Adrenal gland (tissue), 12 donors: ENCODE measurements around the gene TOLLIP. TPM values are rescaled to one million over a fixed set of nuclear protein-coding genes. Genes with fewer than 3 reads are reported as not detected.

Experiments
- DNase-seq, 7 donors: peaks; one replicate each; pipeline ENCODE4 v3.0.0-alpha.2; 2019 to 2020
- H3K27ac ChIP-seq, 5 donors: fragments of 200-600 bp; sonication (generic) in 4 of 5; 1 replicate in 3 of 5; 2 replicates in 2 of 5; pipeline versions ENCODE4 v1.5.1 to v1.8.0; 2016 to 2020; ENCODE audit warnings: mild to moderate bottlenecking in 1 of 5
- H3K27me3 ChIP-seq: fragments of 200-600 bp; 2 replicates; pipeline ENCODE4 v1.8.0; 2021
- H3K36me3 ChIP-seq, 2 donors: fragments of 200-600 bp; replicated peaks in 1 of 2; 1 replicate in 1 of 2; 2 replicates in 1 of 2; pipeline versions ENCODE4 v1.5.1 to v1.8.0; 2018 to 2022
- H3K4me1 ChIP-seq, 2 donors: fragments of 200-600 bp; replicated peaks in 1 of 2; 1 replicate in 1 of 2; 2 replicates in 1 of 2; pipeline versions ENCODE4 v1.5.1 to v1.8.0; 2018 to 2021
- H3K4me3 ChIP-seq, 4 donors: fragments of 200-600 bp; sonication (generic) in 3 of 4; one replicate each; pipeline ENCODE4 v1.5.1; 2016 to 2018
- H3K9me3 ChIP-seq, 3 donors: fragments of 200-600 bp; sonication (generic) in 1 of 3; replicated peaks in 1 of 3; 1 replicate in 2 of 3; 2 replicates in 1 of 3; pipeline versions ENCODE4 v1.5.1 to v1.8.0; 2016 to 2021
- CTCF ChIP-seq, 6 experiments: fragments of 450-650 bp in 4 of 6; fragments of 200-600 bp in 2 of 6; sonication (generic) in 1 of 6; IDR thresholded peaks; 1 replicate in 5 of 6; 2 replicates in 1 of 6; pipeline versions ENCODE4 v1.5.1 to v1.8.0; 2016 to 2021; ENCODE audit warnings: antibody characterized with exemption in 6 of 6, mild to moderate bottlenecking in 2 of 6, moderate library complexity in 1 of 6
- POLR2A ChIP-seq, 2 donors: fragments of 450-650 bp; IDR thresholded peaks; one replicate each; pipeline ENCODE4 v1.6.1; 2017; ENCODE audit warnings: antibody characterized with exemption in 2 of 2, mild to moderate bottlenecking in 2 of 2, moderate library complexity in 1 of 2
- WGBS, 4 donors: extraction: QIAGEN DNeasy Blood & Tissue Kit in 2 of 4; methylation state at CpG; one replicate each; pipeline versions ENCODE4 v1.1.5 to v1.1.7; 2013 to 2017; 5-methylcytosine and 5-hydroxymethylcytosine counted together
- intact Hi-C, 2 donors: fragments of 100-400 bp; cut with DNase I; formaldehyde crosslinking; loops; one replicate each; pipeline versions ENCODE4 v1.14.1 to v1.15.0; 2022 to 2023
- polyA plus RNA-seq, 3 donors: library from polyadenylated mRNA; stranded (reverse); fragments of 200-250 nt in 2 of 3; fragments of 350-450 nt in 1 of 3; fragmentation: Illumina TruSeq in 1 of 3; extraction: RNeasy Lipid Tissue Mini Kit (QIAGEN cat#74804) in 1 of 3; gene quantifications; one replicate each; pipeline ENCODE4 v1.2.3, GENCODE V29; 2013 to 2014
- total RNA-seq, 9 donors: library from RNA; depleted of rRNA in 4 of 9; stranded (reverse); fragments of >200 nt in 4 of 9; fragments of 120-200 nt in 1 of 9; fragmentation: NEBNext Ultra II Directional in 1 of 9; extraction: Animal tissue kit (Norgen Biotek cat#: 25700) in 1 of 9; gene quantifications; one replicate each; pipeline versions ENCODE4 v1.1.0 to v1.2.4, GENCODE V29; 2013 to 2023
- donor health status: healthy with polysubstance abuse.
- donor health status: Bipolar disorder and iron deficiency.
- donor health status: DM: yes; HTN: yes; CAD: no.
- donor health status: DM: no; HTN: no; CAD: no.
- donor health status: DM: no; HTN: no; CAD: no.
- donor health status: DM: yes; HTN: yes; CAD: no.

TOLLIP gene
- total and polyA plus RNA-seq, 12 donors, result 18.9 to 84.1 (median 66.3) TPM

GRCh38 chr11:1232021-1232882 is 77.2 kb downstream of the TOLLIP start:
- DNase-seq, result peak in 1 of 7 donors; percentile 5
- no peaks in the 10 kb centered on the region for H3K27me3 ChIP-seq
- no peak overlapping the region for H3K27ac ChIP-seq
- no peaks in the 10 kb centered on the region for H3K4me1 ChIP-seq
- TF ChIP-seq POLR2A (IDR thresholded peaks at IDR 0.05), result no peak
- TF ChIP-seq CTCF (IDR thresholded peaks at IDR 0.05), result no peak
- WGBS, 4 donors, result 69 to 79% (median 77%) methylated on average over 16 to 46 of the region's 46 CpGs
- H3K4me3 ChIP-seq, result no peak overlapping the region
- intact Hi-C loops, result no loop called here
- no peaks in the 10 kb centered on the region for H3K9me3 ChIP-seq
- no peaks in the 10 kb centered on the region for H3K36me3 ChIP-seq

GRCh38 chr11:1231396-1232020 is 77.9 kb downstream of the TOLLIP start:
- peak in 1 of 7 donors; percentile 7 for DNase-seq
- Histone ChIP-seq H3K27me3 (no peaks in the 10 kb centered on the region), H3K27ac (no peak overlapping the region), H3K4me1 (no peaks in the 10 kb centered on the region), H3K36me3 (no peaks in the 10 kb centered on the region), H3K9me3 (no peaks in the 10 kb centered on the region), H3K4me3 (no peak overlapping the region)
- TF ChIP-seq CTCF (IDR thresholded peaks at IDR 0.05), result no peak
- WGBS, 4 donors, result 43 to 76% (median 65%) methylated on average over 8 to 22 of the region's 22 CpGs
- intact Hi-C loops, result no loop called here

GRCh38 chr11:1230456-1231395 is 78.7 kb downstream of the TOLLIP start:
- H3K9me3 ChIP-seq, result no peaks in the 10 kb centered on the region
- TF ChIP-seq POLR2A (IDR thresholded peaks at IDR 0.05) (no peak), CTCF (IDR thresholded peaks at IDR 0.05) (no peak)
- intact Hi-C loops, result no loop called here
- peak in 1 of 7 donors; percentile 7 for DNase-seq
- no peak overlapping the region for H3K4me3 ChIP-seq
- H3K27ac ChIP-seq, result no peak overlapping the region
- WGBS, 4 donors, result 69 to 81% (median 76%) methylated on average over 17 to 45 of the region's 45 CpGs
- H3K27me3 ChIP-seq, result no peaks in the 10 kb centered on the region
- H3K4me1 ChIP-seq, result no peaks in the 10 kb centered on the region
- H3K36me3 ChIP-seq, result no peaks in the 10 kb centered on the region

- H3K27me3 ChIP-seq, result no peaks in the 10 kb centered on the region
- no peak overlapping the region for H3K27ac ChIP-seq
- no peak for DNase-seq
- WGBS, 4 donors, result 60 to 78% (median 75%) methylated on average over 1 to 5 of the region's 5 CpGs
- no peaks in the 10 kb centered on the region for H3K4me1 ChIP-seq
- intact Hi-C loops, result no loop called here
- TF ChIP-seq POLR2A (IDR thresholded peaks at IDR 0.05) (no peak), CTCF (IDR thresholded peaks at IDR 0.05) (no peak)
- H3K9me3 ChIP-seq, result no peaks in the 10 kb centered on the region
- no peaks in the 10 kb centered on the region for H3K36me3 ChIP-seq
- H3K4me3 ChIP-seq, result no peak overlapping the region
Observed at GRCh38 chr11:1230121-1230455, 79.3 kb downstream of the TOLLIP start.
